Left forelimb (tissue), 1 donor: ENCODE results near the gene WIPF2.
"Not testable (repeated sequence)": the region's sequence is repeated elsewhere in the genome, so short reads cannot be mapped to it uniquely, and the experiment has no call there.

Experiments
- DNase-seq: peaks from one replicate; pipeline ENCODE4 v3.0.0-alpha.2; 2018; ENCODE audit warnings: low spot score

Gene WIPF2

DNA sequence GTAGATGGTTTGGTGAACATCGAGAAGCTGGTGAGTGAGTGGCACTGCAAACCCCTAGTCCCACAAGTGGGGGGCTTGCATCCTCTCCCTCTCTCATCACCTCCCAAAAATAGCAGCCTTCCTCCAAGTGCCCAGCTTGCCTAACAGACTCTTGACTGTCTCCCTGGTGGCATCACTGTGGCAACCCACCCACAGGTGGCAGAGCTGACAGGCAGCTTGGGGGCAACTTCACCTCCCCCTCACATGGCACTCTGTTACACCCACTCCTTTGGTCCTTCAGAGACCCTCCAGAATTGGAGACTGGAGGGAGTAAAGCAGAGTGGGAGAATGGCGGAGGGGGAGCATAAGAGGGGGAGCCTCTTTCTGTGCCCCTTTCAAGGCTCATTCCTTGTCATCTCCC is 26.1 kb upstream of the WIPF2 start:
- no peak for DNase-seq

DNA sequence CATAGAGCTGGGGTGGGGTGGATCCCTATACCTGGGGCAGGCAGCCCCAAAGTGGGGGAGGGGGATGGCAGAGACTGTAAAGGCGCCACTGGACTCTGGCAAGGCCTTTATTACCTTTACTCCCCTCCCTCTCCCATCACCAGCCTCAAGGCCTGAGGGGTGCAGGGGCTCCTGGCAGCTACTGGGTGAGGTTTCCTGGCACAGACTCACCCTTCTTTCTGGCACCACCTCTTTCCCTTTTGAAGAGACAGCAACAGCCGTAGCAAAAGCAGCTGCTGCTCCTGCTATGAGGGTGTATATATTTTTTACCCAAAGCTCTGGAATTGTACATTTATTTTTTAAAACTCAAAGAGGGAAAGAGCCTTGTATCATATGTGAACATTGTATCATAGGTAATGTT is 24.3 kb upstream of the WIPF2 start:
- DNase-seq: no peak

DNA sequence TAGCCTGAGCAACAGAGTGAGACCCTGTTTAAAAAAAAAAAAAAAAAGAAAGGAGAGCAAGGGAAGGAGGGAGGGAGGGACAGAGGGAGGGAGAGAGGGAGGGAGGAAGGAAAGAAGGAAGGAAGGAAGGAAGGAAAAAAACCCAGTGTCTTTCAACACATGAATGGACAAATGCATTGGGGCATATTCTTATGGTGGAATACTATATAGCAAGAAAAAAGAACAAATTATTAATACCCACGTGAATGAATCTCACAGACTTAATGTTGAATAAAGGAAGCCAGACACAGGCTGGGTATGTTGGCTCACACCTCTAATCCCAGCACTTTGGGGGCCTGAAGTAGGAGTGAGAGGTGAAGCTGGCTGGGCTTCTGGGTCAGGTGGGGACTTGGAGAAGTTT is 21.6 kb upstream of the WIPF2 start:
- peak; percentile 4 for DNase-seq

DNA sequence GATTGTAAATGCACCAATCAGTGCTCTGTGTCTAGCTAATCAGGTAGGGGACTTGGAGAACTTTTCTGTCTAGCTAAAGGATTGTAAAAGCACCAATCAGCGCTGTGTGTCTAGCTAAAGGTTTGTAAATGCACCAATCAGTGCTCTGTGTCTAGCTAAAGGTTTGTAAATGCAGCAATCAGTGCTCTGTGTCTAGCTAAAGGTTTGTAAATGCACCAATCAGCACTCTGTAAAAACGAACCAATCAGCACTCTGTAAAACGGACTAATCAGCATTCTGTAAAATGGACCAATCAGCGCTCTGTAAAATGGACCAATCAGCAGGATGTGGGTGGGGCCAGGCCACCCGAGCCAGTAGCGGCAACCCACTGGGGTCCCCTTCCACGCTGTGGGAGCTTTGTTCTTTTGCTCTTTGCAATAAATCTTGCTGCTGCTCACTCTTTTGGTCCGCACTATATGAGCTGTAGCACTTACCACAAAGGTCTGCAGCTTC is 21.1 kb upstream of the WIPF2 start:
- not testable (repeated sequence) for DNase-seq

DNA sequence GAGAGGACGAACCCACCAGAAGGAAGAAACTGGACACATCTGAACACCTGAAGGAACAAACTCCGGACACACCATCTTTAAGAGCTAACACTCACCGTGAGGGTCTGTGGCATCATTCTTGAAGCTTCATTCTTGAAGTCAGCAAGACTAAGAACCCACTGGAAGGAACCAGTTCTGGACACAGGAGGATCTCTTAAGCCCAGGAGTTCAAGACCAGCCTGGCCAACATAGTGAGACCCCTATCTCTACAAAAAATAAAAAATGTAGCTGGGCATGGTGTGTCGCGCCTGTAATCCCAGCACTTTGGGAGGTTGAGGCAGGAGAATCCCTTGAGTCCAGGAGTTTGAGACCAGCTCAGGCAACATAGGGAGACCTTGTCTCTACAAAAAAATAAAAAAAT is 20.5 kb upstream of the WIPF2 start:
- DNase-seq: peak; percentile 30

DNA sequence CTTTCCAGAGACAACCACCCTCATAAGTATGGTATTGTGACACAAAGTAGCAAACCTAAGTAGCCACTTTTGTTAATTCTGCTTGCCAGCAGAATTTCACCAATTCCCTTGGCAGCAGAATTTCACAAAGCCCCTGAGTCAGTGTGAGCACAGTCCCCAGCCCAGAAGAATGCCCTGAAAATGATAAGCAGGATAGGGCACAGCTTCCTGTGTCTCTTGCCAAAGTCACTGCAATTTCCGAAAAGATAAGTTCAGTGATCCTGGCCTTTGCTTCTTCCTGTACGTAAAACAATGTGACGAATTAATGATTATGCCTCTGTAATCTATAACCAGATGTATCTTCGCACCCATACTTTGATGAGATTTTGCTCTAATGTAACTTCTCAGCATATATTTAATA is 16.0 kb upstream of the WIPF2 start:
- DNase-seq: no peak

DNA sequence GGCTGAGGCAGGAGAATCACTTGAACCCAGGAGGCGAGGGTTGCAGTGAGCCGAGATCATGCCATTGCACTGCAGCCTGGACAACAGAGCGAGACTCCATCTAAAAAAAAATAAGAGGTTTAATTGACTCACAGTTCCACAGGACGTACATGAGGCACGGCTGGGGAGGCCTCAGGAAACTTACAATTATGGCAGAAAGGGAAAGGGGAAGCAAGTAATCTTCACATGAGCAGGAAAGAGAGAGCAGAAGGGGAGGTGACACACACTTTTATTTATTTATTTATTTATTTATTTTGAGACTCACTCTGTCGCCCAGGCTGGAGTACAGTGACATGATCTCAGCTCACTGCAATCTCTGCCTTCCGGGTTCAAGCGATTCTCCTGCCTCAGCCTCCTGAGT is 12.9 kb upstream of the WIPF2 start:
- not testable (repeated sequence) for DNase-seq

DNA sequence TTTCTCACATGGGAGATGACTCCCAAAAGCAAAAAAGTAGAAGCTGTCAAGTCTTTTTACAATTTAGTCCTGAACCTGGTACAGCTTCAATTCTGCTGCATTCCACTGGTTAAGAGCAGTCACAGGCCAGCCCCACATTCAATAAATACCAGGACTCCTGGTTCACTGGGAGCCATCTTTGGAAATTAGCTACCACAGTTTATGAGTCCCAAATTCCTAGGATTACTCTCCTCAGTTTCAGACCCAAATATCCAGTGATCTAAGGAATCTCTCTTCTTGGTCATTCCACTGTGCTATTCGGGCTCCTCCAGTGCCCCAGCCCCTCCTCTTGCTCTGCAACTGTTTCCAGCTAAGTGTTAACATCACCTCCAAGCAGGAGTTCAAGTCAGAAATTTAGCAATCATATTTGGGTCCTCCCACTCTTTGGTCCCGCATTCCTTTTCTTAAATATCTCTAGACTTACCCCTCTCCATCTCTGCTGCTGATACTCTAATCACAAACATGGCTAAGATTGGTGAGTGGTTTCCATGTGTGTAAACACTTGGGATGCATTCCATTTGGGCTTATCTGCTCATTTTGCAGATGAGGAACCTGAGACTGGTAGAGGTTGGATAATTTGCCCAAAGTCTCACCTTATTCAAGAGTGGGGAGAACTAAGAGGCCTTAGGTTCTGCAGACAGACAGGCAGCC is 9.6 kb upstream of the WIPF2 start:
- no peak for DNase-seq

DNA sequence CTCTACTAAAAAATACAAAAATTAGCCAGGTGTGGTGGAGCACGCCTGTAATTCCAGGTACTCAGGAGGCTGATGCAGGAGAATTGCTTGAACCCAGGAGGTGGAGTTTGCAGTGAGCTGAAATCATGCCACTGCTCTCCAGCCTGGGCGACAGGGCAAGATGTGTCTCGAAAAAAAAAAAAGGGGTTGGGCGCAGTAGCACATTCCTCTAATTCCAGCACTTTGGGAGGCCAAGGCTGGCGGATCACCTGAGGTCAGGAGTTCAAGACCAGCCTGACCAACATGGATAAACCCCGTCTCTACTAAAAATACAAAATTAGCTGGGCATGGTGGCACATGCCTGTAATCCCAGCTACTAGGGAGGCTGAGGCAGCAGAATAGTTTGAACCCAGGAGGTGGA is 5.2 kb upstream of the WIPF2 start:
- DNase-seq: not testable (repeated sequence)

DNA sequence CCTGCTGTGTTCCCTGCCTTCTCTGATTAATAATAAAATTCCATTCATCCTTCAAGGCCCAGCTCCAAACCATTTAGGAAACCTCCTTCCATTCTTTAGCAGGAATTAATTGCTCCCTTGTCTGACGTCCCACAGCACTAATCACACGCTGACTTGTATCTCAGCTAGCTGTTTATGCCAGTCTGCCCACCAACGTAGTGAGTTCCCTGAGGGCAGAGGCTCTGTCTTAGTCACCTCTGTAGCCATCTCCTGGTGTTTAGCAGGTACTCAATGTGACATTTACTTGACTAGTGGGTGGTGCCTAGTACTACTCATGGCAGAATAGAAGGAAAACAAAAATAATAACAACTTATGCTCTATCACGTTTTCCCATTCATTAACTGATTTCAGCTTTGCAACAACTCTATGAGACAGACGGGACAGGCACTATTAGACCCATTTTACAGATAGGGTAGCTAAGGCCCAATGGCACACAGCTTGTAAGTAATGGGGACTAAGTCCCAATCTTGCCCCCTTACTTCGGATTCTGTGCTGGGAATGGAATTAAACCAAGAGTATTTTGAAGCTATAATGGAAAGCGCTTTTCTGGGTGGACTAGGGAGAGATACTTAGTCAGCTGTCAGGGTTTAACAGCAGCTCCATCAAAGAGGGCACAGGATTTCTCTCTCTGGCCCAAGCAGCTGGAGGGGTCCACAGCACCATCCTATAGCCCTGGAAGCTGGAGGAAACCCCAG is 931 bp upstream of the WIPF2 start:
- DNase-seq: no peak

DNA sequence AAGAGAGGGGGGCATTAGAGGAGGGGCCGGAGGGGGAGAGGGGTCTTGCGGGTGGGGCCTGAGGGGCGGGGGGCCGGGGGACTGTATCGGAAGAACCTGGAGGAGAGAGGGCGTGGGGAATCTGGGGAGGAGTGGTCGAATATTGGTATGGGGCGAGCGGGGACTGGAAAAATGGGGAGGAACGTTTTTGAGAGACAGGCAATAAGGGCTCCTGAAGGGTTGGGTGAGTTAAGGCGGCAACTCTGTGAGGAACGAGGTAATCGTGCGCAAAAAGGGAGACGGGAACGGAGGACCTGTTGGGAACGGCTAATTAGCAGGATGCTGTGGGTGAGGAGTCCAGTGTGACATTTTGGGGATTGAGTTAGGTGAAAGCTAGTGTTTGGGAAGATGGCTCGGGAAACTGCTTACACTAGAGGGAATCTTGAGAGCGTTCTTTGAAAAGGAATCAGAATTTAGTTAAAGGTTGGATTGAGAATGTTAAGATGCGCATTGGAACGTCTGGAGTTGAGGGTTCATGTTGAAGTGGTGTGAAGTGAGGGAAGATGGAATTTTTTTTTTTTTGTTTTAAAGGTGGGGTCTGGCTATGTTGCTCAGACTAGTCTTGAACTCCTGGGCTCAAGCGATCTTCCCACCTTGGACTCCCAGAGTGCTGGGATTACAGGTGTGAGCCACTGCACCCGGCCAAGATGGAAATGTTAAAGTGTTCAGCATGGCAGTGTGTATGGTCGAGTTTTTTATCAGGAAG is 662 bp downstream of the WIPF2 start:
- no peak for DNase-seq

DNA sequence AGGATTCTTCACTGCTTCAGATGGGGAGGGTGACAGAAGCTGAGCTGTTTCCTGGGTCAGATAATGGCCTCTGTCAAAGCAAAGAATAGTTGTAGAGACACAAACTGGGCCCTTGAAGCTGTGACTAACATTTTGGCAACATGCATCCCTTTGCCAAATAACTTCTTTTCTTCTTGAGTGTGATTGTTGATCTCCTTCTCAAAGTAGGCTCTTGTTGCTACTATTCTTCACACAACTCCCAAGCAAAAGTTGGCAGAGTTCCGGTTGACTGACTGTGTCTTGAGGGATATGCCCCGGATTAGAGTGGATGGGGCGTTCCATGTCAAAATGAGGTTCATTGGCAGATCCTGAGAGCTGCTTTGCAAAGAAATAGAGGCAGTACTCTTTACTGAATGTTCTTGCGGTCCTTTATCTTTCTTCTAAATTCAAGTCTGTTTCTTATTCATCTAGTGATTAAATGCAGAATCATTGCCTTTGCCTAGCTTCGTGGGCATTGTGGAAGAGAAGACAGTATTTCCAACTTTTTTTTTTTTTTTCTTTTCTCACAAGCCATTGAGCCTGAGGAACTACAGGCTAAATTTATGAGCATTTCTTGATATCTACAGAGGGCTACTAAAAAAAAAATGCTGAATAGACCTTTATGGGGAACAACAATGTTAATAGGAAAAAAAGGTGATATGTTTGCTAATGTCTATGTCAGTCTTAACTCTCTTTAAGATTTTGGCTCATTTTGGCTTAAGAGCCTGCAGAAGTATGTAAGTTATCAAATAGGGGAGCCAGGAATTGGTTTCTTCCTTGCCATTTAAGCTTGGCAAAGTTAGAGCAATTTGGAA is 5.8 kb downstream of the WIPF2 start:
- DNase-seq: no peak

DNA sequence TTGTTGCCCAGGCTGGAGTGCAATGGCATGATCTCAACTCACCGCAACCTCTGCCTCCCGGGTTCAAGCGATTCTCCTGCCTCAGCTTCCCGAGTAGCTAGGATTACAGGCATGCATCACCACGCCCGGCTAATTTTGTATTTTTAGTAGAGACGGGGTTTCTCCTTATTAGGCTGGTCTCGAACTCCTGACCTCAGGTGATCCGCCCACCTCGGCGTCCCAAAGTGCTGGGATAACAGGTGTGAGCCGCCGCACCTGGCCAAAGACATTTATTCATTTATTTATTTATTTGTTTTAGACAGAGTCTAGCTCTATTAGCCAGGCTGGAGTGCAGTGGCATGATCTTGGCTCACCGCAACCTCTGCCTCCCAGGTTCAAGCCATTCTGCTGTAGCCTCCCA is 10.0 kb downstream of the WIPF2 start:
- not testable (repeated sequence) for DNase-seq

DNA sequence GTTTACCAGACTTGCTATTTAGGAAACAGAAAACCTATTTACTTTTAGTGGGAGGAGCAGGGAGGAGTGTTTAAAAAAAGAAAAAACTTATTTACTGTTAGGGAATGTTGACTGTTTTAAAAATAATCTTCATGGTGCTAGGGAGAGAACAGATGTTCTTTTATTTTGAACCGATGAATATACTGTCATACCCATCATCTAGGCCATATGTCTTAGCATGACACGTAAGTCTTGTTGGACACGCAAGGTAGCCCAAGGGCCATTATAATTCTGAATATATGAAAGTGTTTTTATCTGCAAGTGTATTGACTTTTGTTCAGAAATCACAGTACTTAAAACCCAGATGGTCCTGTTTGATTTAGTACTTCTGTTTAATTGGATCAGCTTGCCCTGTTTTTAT is 11.6 kb downstream of the WIPF2 start:
- DNase-seq: no peak

DNA sequence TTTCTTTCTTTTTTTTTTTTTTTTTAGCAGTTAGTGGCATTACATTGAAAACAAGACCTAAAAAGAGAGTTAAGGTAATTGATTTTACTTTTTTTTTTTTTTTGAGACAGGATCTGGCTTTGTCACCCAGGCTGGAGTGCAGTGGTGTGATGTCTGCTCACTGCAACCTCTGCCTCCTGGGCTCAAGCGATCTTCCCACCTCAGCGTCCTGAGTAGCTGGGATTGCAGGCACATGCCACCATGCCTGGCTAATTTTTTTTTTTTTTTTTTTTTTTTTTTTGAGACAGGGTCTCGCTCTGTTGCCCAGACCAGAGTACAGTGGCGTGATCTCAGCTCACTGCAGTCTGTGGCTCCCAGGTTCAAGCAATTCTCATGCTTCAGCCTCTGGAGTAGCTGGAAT is 12.8 kb downstream of the WIPF2 start:
- DNase-seq: not testable (repeated sequence)

DNA sequence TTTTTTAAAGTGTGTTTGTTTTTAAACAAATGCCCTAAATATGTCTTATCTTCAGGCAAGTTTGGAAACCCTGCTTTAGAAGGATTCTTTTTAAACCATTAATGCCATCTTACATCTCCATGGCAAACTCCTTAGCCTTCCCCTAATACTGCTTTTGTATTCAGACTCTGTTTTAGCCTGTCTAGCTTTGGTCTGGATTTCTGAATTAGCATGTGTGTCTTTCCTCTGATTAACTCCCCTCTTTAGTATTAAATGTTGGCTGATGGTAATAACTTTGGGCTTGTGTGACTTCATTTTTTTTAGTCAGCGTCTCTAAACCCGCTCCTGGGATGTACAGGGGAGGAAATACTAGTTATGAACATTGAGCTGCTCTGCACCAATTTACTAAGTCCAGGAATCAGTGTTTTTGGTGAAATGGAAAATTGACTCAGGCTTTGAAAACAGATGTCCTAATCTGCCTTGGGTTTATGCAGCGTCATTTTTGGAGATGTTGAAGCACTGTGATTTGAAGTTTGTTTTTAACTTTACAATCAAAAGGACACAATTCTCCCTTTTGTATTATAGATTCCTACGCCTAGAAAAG is 22.2 kb downstream of the WIPF2 start:
- no peak for DNase-seq

DNA sequence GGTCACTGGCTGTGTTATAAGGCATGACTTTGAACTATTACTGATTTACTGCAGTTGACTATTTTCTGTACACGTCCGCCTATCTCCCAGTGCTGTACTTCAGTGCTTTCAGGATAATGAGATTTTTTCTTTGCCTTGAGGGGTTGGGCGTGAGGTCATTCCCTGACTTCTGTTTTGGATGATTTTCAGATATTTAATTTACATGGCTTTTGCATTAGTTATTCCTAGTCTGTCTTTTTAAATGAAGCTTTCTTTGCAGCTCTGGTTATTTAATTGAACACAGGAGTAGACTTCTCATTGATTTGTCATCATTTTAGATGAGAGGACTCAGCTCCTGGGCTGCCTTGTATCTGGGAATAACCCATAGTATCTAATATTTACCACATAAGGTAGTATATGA is 23.7 kb downstream of the WIPF2 start:
- no peak for DNase-seq

DNA sequence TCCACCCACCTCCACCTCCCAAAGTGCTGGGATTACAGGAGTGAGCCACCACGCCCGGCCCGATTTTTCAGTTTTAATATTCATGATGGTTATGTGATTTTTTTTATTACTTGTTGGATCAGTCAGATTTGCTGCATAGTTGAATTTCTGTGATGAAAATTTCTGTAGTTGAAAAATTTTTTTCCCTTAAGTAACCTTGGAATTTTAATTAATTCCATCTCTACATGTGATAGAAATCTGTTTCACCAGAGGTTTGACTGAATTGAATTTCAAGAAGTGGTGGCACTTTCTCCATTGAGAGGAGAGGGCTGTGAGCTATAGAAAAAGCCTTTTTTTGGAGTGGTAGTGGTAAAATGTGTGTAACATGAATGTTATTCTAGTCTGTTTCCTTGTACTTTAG is 24.7 kb downstream of the WIPF2 start:
- DNase-seq: no peak

DNA sequence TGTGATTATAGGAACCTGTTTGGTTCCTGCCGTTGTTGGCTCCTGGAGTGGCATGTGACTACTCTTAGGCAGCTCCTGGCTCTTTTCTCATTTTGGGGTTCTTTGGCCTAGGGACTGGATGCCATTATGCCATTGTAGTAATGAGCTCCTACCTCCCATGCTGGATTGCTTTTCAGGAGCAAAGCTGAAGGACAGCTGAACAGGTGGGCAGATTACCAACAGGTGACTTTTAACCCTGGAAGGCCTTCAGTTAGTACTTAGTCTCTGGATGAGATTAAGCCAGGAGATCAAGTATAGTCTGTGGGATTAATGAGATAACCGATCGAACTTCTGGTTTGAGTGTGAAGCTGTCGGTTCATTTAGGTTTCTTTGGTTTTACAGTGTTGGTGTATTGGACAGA is 25.2 kb downstream of the WIPF2 start:
- DNase-seq: no peak

DNA sequence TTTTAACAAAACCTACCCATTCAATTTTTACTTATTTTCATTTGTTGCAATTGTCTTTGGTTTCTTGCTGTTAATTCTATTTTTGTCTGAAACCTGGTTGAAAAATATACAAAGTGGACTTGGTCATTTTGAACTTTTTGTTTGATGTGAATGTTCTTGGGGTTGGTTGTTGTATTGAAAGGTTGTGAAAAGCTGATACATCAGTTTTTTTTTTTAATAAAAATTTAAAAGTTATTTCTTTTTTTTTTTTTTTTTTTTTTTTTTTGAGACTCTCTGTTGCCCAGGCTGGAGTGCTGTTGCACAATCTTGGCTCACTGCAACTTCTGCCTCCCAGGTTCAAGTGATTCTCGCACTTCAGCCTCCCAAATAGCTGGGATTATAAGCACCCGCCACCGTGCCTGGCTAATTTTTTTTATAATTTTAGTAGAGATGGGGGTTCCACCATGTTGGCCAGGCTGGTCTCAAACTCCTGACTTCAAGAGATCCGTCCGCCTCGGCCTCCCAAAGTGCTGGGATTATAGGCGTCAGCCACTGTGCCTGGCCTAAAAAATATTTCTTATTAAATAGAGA is 28.9 kb downstream of the WIPF2 start:
- no peak for DNase-seq

DNA sequence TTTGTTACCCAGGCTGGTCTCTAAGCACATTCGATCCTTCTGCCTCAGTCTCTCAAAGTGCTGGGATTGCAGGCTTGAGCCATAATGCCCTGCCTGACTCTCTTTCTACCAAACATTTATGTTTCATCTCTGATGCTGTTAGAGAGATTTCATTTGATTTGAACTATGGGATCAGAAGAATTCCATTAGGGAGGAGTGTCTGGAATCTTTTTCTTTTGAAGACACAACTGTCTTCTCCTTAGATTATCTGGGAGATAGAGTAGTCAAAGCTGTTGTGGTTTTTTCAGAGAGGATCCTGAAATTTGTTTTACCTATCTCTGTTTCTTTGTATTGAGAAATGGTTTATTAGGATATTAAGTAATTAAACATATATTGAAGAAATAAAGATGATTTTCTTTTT is 29.4 kb downstream of the WIPF2 start:
- no peak for DNase-seq
